Measurements from ENCODE around the gene MMP1.

DNA sequence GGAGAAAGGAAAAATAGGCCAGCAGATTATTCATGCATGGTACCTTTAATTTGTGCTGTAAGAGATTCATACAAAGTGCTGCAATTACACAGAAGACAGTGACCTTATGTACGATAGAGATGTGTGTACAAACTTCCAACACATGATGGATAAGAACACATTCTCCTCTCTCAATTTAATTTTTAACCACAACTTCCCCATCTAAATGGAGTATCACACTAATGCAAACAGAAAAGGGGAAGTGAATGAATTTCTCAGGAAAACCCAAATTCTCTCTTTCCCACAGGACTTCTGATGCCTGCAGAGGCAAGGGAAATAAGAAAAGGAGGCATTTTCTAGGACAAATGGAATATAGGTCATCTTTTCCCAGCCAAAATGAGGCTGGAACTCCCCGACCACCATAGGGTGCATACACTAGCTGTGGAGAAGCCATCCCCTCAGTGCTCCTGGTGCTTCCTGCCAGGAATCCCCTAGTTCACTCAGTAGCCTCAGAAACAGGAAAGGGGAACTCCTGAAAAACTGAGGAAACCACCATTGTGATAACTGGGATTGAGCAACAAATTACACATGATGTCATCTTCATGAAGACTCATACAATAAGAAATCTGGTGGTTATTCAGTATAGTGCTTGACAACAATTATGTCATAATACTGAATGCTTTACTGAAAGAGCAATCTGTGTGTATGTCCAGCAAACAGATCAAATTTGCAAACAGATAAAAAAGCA, 40.0 kb downstream of the MMP1 start:
- TF ChIP-seq, protein P1, sequence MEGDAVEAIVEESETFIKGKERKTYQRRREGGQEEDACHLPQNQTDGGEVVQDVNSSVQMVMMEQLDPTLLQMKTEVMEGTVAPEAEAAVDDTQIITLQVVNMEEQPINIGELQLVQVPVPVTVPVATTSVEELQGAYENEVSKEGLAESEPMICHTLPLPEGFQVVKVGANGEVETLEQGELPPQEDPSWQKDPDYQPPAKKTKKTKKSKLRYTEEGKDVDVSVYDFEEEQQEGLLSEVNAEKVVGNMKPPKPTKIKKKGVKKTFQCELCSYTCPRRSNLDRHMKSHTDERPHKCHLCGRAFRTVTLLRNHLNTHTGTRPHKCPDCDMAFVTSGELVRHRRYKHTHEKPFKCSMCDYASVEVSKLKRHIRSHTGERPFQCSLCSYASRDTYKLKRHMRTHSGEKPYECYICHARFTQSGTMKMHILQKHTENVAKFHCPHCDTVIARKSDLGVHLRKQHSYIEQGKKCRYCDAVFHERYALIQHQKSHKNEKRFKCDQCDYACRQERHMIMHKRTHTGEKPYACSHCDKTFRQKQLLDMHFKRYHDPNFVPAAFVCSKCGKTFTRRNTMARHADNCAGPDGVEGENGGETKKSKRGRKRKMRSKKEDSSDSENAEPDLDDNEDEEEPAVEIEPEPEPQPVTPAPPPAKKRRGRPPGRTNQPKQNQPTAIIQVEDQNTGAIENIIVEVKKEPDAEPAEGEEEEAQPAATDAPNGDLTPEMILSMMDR (IDR thresholded peaks at IDR 0.05), result no peak
- TF ChIP-seq POLR2A (IDR thresholded peaks at IDR 0.05), result no peak
